Activated CD8-positive, alpha-beta T cell treated with anti-CD3 and anti-CD28 coated beads for 36 hours (primary cell): ENCODE measurements around the gene C17orf67. TPM values are rescaled to one million over a fixed set of nuclear protein-coding genes. Genes with fewer than 3 reads are reported as not detected.

ENCODE experiments used
- ATAC-seq: fragments of 200-7000 bp; cut with Tn5 transposase; one replicate; pipeline ENCODE4 v1.10.0; 2021; ENCODE audit warnings: mild to moderate bottlenecking, moderate library complexity
- CTCF ChIA-PET: fragments of 350-600 bp; sonication (Branson Sonifier 250); formaldehyde crosslinking; loops from one replicate; lab custom pipeline; 2021; ENCODE audit warnings: antibody characterized with exemption; lab: Charles Lee
- POLR2A ChIA-PET: fragments of 350-600 bp; sonication (Branson Sonifier 250); formaldehyde crosslinking; loops from one replicate; lab custom pipeline; 2021; ENCODE audit warnings: antibody characterized with exemption; lab: Charles Lee
- DNase-seq: peaks from one replicate; pipeline ENCODE4 v3.0.0-alpha.2; 2020
- H3K27ac Mint-ChIP-seq: one replicate; pipeline ENCODE4 v1.8.0; 2021; ENCODE audit warnings: mild to moderate bottlenecking, mixed read lengths
- H3K27me3 Mint-ChIP-seq: one replicate; pipeline ENCODE4 v1.8.0; 2021; ENCODE audit warnings: mixed read lengths
- H3K36me3 Mint-ChIP-seq: one replicate; pipeline ENCODE4 v1.8.0; 2021; ENCODE audit warnings: low read depth, mixed read lengths
- H3K4me1 Mint-ChIP-seq: one replicate; pipeline ENCODE4 v1.8.0; 2021; ENCODE audit warnings: low read depth, mixed read lengths
- H3K4me3 Mint-ChIP-seq: one replicate; pipeline ENCODE4 v1.8.0; 2021; ENCODE audit warnings: mild to moderate bottlenecking, moderate library complexity, mixed read lengths
- H3K9me3 Mint-ChIP-seq: one replicate; pipeline ENCODE4 v1.8.0; 2021; ENCODE audit warnings: mixed read lengths
- intact Hi-C: fragments of 100-400 bp; cut with micrococcal nuclease; formaldehyde crosslinking; loops from one replicate; pipeline ENCODE4 v1.10.0; 2022
- total RNA-seq, 2 experiments: library from RNA; stranded (reverse); gene quantifications; one replicate each; pipeline ENCODE4 v1.2.3, GENCODE V29; 2021
- TF ChIP-seq, protein P1 (sequence below): fragments of 200-600 bp; IDR thresholded peaks from one replicate; pipeline ENCODE4 v1.8.0; 2022; ENCODE audit warnings: antibody characterized with exemption, mild to moderate bottlenecking

Gene C17orf67
- total RNA-seq, 2 experiments from 2014 or later, result 2.3 TPM

GRCh38 chr17:56809106-56809819, 24.5 kb downstream of the C17orf67 start:
- CTCF ChIA-PET, result no interaction called here
- H3K4me3 Mint-ChIP-seq, result no peak overlapping the region
- TF ChIP-seq, protein P1, sequence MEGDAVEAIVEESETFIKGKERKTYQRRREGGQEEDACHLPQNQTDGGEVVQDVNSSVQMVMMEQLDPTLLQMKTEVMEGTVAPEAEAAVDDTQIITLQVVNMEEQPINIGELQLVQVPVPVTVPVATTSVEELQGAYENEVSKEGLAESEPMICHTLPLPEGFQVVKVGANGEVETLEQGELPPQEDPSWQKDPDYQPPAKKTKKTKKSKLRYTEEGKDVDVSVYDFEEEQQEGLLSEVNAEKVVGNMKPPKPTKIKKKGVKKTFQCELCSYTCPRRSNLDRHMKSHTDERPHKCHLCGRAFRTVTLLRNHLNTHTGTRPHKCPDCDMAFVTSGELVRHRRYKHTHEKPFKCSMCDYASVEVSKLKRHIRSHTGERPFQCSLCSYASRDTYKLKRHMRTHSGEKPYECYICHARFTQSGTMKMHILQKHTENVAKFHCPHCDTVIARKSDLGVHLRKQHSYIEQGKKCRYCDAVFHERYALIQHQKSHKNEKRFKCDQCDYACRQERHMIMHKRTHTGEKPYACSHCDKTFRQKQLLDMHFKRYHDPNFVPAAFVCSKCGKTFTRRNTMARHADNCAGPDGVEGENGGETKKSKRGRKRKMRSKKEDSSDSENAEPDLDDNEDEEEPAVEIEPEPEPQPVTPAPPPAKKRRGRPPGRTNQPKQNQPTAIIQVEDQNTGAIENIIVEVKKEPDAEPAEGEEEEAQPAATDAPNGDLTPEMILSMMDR, result no peak

DNA sequence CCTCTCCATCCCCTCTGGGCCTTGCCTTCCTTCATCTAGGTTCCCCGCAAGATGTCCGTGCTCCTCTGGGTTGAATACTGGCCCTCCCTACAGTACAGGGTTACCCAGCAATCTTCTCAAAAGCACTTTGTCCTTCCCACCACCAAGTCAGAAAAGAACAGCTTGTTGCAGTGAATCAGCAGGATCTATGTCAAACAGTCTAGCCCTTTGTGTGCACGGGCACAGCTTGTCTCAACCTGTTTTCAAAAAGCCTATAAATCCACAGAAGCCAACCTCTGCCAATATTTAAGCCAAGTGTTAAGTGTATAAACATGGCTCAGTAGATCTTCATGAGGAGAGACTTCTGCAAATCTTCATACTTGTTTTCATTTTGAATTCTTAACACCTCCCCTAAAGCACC, 25.2 kb downstream of the C17orf67 start:
- POLR2A ChIA-PET, result no interaction called here
- Mint-ChIP-seq H3K36me3 (no peaks in the 10 kb centered on the region), H3K4me1 (no peaks in the 10 kb centered on the region), H3K27me3 (peaks cover 2% of the 10 kb centered on the region), H3K27ac (no peak overlapping the region), H3K9me3 (no peaks in the 10 kb centered on the region), H3K4me3 (no peak overlapping the region)
- intact Hi-C loops, result no loop called here
- DNase-seq, result no peak
- TF ChIP-seq, protein P1, result no peak
- CTCF ChIA-PET, result no interaction called here
- no peak for ATAC-seq

More at GRCh38 chr17:56809106-56809819, 24.5 kb downstream of the C17orf67 start:
- no peak overlapping the region for H3K27ac Mint-ChIP-seq
- peaks cover 2% of the 10 kb centered on the region for H3K27me3 Mint-ChIP-seq
- intact Hi-C loops, result no loop called here
- DNase-seq, result no peak
- POLR2A ChIA-PET, result no interaction called here
- H3K9me3 Mint-ChIP-seq, result no peaks in the 10 kb centered on the region
- no peak for ATAC-seq
- no peaks in the 10 kb centered on the region for H3K4me1 Mint-ChIP-seq
- no peaks in the 10 kb centered on the region for H3K36me3 Mint-ChIP-seq

- H3K27me3 Mint-ChIP-seq, result no peaks in the 10 kb centered on the region
- H3K27ac Mint-ChIP-seq, result no peak overlapping the region
- H3K9me3 Mint-ChIP-seq, result no peaks in the 10 kb centered on the region
- TF ChIP-seq, protein P1, result no peak
- DNase-seq (no peak), ATAC-seq (no peak)
- intact Hi-C loops, result no loop called here
- POLR2A ChIA-PET, result interaction anchor here (0.7 kb wide), 1 partner anchor 217 kb away, joined by 3 read pairs; no protein-coding TSS in a partner anchor
- no peaks in the 10 kb centered on the region for H3K36me3 Mint-ChIP-seq
- no peaks in the 10 kb centered on the region for H3K4me1 Mint-ChIP-seq
- H3K4me3 Mint-ChIP-seq, result no peak overlapping the region
- CTCF ChIA-PET, result interaction anchor here (0.7 kb wide), 1 partner anchor 12 kb away, joined by 3 read pairs; no protein-coding TSS in a partner anchor
Measured at GRCh38 chr17:56807723-56808122, 26.0 kb downstream of the C17orf67 start.

- H3K4me3 Mint-ChIP-seq, result no peak overlapping the region
- intact Hi-C loops, result no loop called here
Measured at GRCh38 chr17:56806949-56807348, 26.8 kb downstream of the C17orf67 start.

GRCh38 chr17:56804454-56804853, 29.3 kb downstream of the C17orf67 start:
- intact Hi-C loops, result no loop called here
- TF ChIP-seq, protein P1, result no peak
- no peaks in the 10 kb centered on the region for H3K9me3 Mint-ChIP-seq
- no peak overlapping the region for H3K27ac Mint-ChIP-seq
- CTCF ChIA-PET, result interaction anchor here (0.8 to 1.8 kb wide), 4 partner anchors 13 to 209 kb away, joined by 3 to 4 read pairs (median 4); no protein-coding TSS in a partner anchor
- ATAC-seq, result no peak
- no peaks in the 10 kb centered on the region for H3K36me3 Mint-ChIP-seq
- no peak for DNase-seq
- no peaks in the 10 kb centered on the region for H3K27me3 Mint-ChIP-seq
- POLR2A ChIA-PET, result no interaction called here
- no peak overlapping the region for H3K4me3 Mint-ChIP-seq
- H3K4me1 Mint-ChIP-seq, result no peaks in the 10 kb centered on the region

More at GRCh38 chr17:56806949-56807348, 26.8 kb downstream of the C17orf67 start:
- POLR2A ChIA-PET, result interaction anchor here (0.7 kb wide), 1 partner anchor 216 kb away, joined by 3 read pairs; no protein-coding TSS in a partner anchor
- Mint-ChIP-seq H3K36me3 (no peaks in the 10 kb centered on the region), H3K27me3 (no peaks in the 10 kb centered on the region), H3K9me3 (no peaks in the 10 kb centered on the region), H3K27ac (no peak overlapping the region), H3K4me1 (no peaks in the 10 kb centered on the region)
- CTCF ChIA-PET, result no interaction called here
- TF ChIP-seq, protein P1, result no peak
- ATAC-seq (no peak), DNase-seq (no peak)
